ENCODE results near the gene CD200R1. TPM values are rescaled to one million over a fixed set of nuclear protein-coding genes. Genes with fewer than 3 reads are reported as not detected.

CD200R1 gene
- total and polyA plus RNA-seq, 2 of the 4 experiments (the other 2 are of a cell fraction) = under 0.01 to 0.05 TPM

GRCh38 chr3:112974178-112974517, 755 bp downstream of the CD200R1 start:
- intact Hi-C loops (cut with micrococcal nuclease) = no loop called here
- H2BK15ac ChIP-seq (ENCODE audit: low read depth, low read length) = no peak overlapping the region
- H3K9me3 ChIP-seq (ENCODE audit: control insufficient read depth, insufficient read depth, low read length) = no peaks in the 10 kb centered on the region
- H3K79me1 ChIP-seq (ENCODE audit: low read depth in 1 of 2, low read length in 2 of 2) = no peaks in the 10 kb centered on the region
- H3K56ac ChIP-seq (ENCODE audit: extremely low read depth, insufficient read depth, low read length) = no peak overlapping the region
- no peak overlapping the region for H2BK120ac ChIP-seq (ENCODE audit: low read depth, low read length)
- no peaks in the 10 kb centered on the region for H3K36me3 ChIP-seq (ENCODE audit: control insufficient read depth, insufficient read depth, low read length)
- POLR2A ChIA-PET (ENCODE audit: unreplicated experiment) = no interaction called here
- no peak for ATAC-seq (ENCODE audit: low read depth)
- peaks cover 4% of the 10 kb centered on the region; the same call in 1 of the 2 replicates for H3K9me1 ChIP-seq (ENCODE audit: insufficient read depth, low read length)
- H2BK20ac ChIP-seq (ENCODE audit: low read depth, low read length) = no peak overlapping the region
- H4K20me1 ChIP-seq (ENCODE audit: insufficient read depth, low read length) = no peaks in the 10 kb centered on the region
- BruUV-seq (replicated peaks) = no TSS peak
- H2AK9ac ChIP-seq (replicated peaks; ENCODE audit: low read depth, low read length, poor library complexity) = no peak overlapping the region
- no peak overlapping the region for H3K23ac ChIP-seq (ENCODE audit: low read depth, low read length)
- no peaks in the 10 kb centered on the region for H3K4me1 ChIP-seq (ENCODE audit: control insufficient read depth, insufficient read depth, low read length)
- CTCF ChIA-PET = interaction anchor here (0.7 kb wide), 2 partner anchors 150 to 774 kb away, joined by 3 read pairs; no protein-coding TSS in a partner anchor
- no peak overlapping the region for H3K27ac ChIP-seq (ENCODE audit: insufficient read depth, low read length)
- H2BK5ac ChIP-seq (ENCODE audit: low read depth, low read length, poor library complexity, severe bottlenecking) = no peak overlapping the region
- 78% methylated on average over 1 of the region's 2 CpGs; no CpG with 5 or more reads in 1 of the 2 experiments for WGBS, 2 experiments (ENCODE audit: extremely low coverage in 2 of 2, insufficient read length in 1 of 2)
- TF ChIP-seq CEBPB (IDR thresholded peaks at IDR 0.05; ENCODE audit: low read depth, low read length) (no peak), MAFK (IDR thresholded peaks at IDR 0.05; ENCODE audit: low read depth, low read length) (no peak), RCOR1 (IDR thresholded peaks at IDR 0.05; ENCODE audit: insufficient replicate concordance, low read length) (no peak), USF2 (IDR thresholded peaks at IDR 0.05; ENCODE audit: low read depth, low read length) (no peak), MAZ (IDR thresholded peaks at IDR 0.05; ENCODE audit: borderline replicate concordance, low read depth, low read length) (no peak), CHD1 (IDR thresholded peaks at IDR 0.05; ENCODE audit: low read depth, low read length) (no peak), FOS (IDR thresholded peaks at IDR 0.05; ENCODE audit: low read depth, low read length) (no peak), MXI1 (IDR thresholded peaks at IDR 0.05; ENCODE audit: borderline replicate concordance, low read depth, low read length) (no peak), SMC3 (IDR thresholded peaks at IDR 0.05; ENCODE audit: low read depth, low read length) (no peak), BHLHE40 (IDR thresholded peaks at IDR 0.05; ENCODE audit: low read depth, low read length) (no peak), NFE2L2 (IDR thresholded peaks at IDR 0.05; ENCODE audit: low read depth, low read length) (no peak), RFX5 (IDR thresholded peaks at IDR 0.05; ENCODE audit: low read depth, low read length) (no peak), POLR2A (IDR thresholded peaks at IDR 0.05; ENCODE audit: low read depth, low read length) (no peak), RAD21 (IDR thresholded peaks at IDR 0.05; ENCODE audit: low read length) (no peak), ELK1 (IDR thresholded peaks at IDR 0.05; ENCODE audit: borderline replicate concordance, low read depth, low read length) (no peak)
- TF ChIP-seq, protein P1, sequence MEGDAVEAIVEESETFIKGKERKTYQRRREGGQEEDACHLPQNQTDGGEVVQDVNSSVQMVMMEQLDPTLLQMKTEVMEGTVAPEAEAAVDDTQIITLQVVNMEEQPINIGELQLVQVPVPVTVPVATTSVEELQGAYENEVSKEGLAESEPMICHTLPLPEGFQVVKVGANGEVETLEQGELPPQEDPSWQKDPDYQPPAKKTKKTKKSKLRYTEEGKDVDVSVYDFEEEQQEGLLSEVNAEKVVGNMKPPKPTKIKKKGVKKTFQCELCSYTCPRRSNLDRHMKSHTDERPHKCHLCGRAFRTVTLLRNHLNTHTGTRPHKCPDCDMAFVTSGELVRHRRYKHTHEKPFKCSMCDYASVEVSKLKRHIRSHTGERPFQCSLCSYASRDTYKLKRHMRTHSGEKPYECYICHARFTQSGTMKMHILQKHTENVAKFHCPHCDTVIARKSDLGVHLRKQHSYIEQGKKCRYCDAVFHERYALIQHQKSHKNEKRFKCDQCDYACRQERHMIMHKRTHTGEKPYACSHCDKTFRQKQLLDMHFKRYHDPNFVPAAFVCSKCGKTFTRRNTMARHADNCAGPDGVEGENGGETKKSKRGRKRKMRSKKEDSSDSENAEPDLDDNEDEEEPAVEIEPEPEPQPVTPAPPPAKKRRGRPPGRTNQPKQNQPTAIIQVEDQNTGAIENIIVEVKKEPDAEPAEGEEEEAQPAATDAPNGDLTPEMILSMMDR (conservative IDR thresholded peaks at IDR 0.05; ENCODE audit: low read depth, low read length) = no peak
- no peak overlapping the region for H3K9ac ChIP-seq (ENCODE audit: low read depth, low read length)
- dilution Hi-C loops (cut with HindIII; ENCODE audit: low sequenced_read_pairs, unreplicated experiment) = no loop called here
- H4K8ac ChIP-seq (ENCODE audit: low read depth in 2 of 2, low read length in 2 of 2) = no peak overlapping the region
- H3K18ac ChIP-seq (ENCODE audit: low read depth, low read length) = no peak overlapping the region
- no peak overlapping the region for H3K14ac ChIP-seq (replicated peaks; ENCODE audit: low read depth, low read length)
- no peak for DNase-seq
- in situ Hi-C loops (cut with MboI; ENCODE audit: low sequenced_read_pairs) = no loop called here
- H2AK5ac ChIP-seq (ENCODE audit: low read depth, low read length) = no peak overlapping the region
- peaks cover 8% of the 10 kb centered on the region for H3K27me3 ChIP-seq (ENCODE audit: control insufficient read depth, insufficient read depth, low read length)
- H4K91ac ChIP-seq (ENCODE audit: insufficient read depth, low read depth, low read length) = no peak overlapping the region
- H3K4ac ChIP-seq (ENCODE audit: low read depth, low read length) = no peak overlapping the region
- H3K4me2 ChIP-seq (ENCODE audit: low read depth, low read length) = no peak overlapping the region
- no peak overlapping the region for H4K5ac ChIP-seq (ENCODE audit: low read depth, low read length)
- H2AFZ ChIP-seq (replicated peaks; ENCODE audit: low read length, poor library complexity) = no peak overlapping the region
- no peak overlapping the region for H3K4me3 ChIP-seq (ENCODE audit: insufficient read depth, low read depth, low read length)
